Omental fat pad (tissue), 4 donors: ENCODE results near the gene SLC9A9. TPM values are rescaled to one million over a fixed set of nuclear protein-coding genes. Genes with fewer than 3 reads are reported as not detected.

ENCODE experiments used
- ATAC-seq: fragments of 150-250 bp; one replicate; pipeline ENCODE4 v1.9.1; 2016; ENCODE audit warnings: mild to moderate bottlenecking, moderate library complexity; ENCODE audit not compliant: low FRiP score
- DNase-seq: peaks from one replicate; pipeline ENCODE4 v3.0.0-alpha.2; 2019; ENCODE audit warnings: low spot score
- CTCF ChIP-seq, 3 donors: fragments of 450-650 bp; IDR thresholded peaks; one replicate each; pipeline ENCODE4 v1.5.1; 2016 to 2017; ENCODE audit warnings: antibody characterized with exemption in 3 of 3, mild to moderate bottlenecking in 3 of 3, moderate library complexity in 2 of 3
- total RNA-seq, 4 donors: library from RNA; depleted of rRNA; stranded (reverse); fragments of >200 nt; gene quantifications; one replicate each; pipeline ENCODE4 v1.1.0, GENCODE V29; 2016

The SLC9A9 gene
- total RNA-seq, 4 donors from 2014 or later: 15.5 to 39.6 (median 26.9) TPM

- ATAC-seq (no peak), DNase-seq (no peak)
- no peak for TF ChIP-seq CTCF (IDR thresholded peaks at IDR 0.05)
These were observed 537.2 kb downstream of the SLC9A9 start for GRCh38 chr3:143311096-143311495.

- TF ChIP-seq CTCF (IDR thresholded peaks at IDR 0.05): no peak
- no peak for DNase-seq
These were observed 538.6 kb downstream of the SLC9A9 start for GRCh38 chr3:143309705-143310104.

GRCh38 chr3:143307613-143308183, 540.6 kb downstream of the SLC9A9 start:
- DNase-seq (no peak), ATAC-seq (no peak)
- no peak for TF ChIP-seq CTCF (IDR thresholded peaks at IDR 0.05)

More at GRCh38 chr3:143309705-143310104, 538.6 kb downstream of the SLC9A9 start:
- no peak for ATAC-seq

GRCh38 chr3:143306407-143306806, 541.9 kb downstream of the SLC9A9 start:
- no peak for DNase-seq
- no peak for TF ChIP-seq CTCF (IDR thresholded peaks at IDR 0.05)
- ATAC-seq: no peak

- no peak for TF ChIP-seq CTCF (IDR thresholded peaks at IDR 0.05)
- DNase-seq (no peak), ATAC-seq (peak; percentile 45)
These were observed 545.6 kb downstream of the SLC9A9 start for GRCh38 chr3:143302638-143303171.

GRCh38 chr3:143301031-143301901, 547.0 kb downstream of the SLC9A9 start:
- DNase-seq (no peak), ATAC-seq (no peak)
- TF ChIP-seq CTCF (IDR thresholded peaks at IDR 0.05): no peak
